Astrocyte of the cerebellum (primary cell): ENCODE measurements around the gene VSTM1.

Source experiments
- DNase-seq: peaks from one replicate; pipeline ENCODE4 v3.0.0-alpha.2; 2011; ENCODE audit warnings: low read depth
- H3K4me3 ChIP-seq: 2 replicates; pipeline ENCODE4 v1.5.1; 2011; ENCODE audit warnings: mild to moderate bottlenecking, low read depth, low read length, moderate library complexity
- in situ Hi-C: cut with HindIII; loops from 2 replicates; pipeline ENCODE4 v1.10.0; 2017; ENCODE audit warnings: low sequenced_read_pairs
- TF ChIP-seq, protein P1 (sequence below): IDR thresholded peaks from 2 replicates; pipeline ENCODE4 v1.5.1; 2012; ENCODE audit warnings: low read length, low read depth, moderate library complexity, mild to moderate bottlenecking; ENCODE audit errors: missing control alignments

The VSTM1 gene

DNA sequence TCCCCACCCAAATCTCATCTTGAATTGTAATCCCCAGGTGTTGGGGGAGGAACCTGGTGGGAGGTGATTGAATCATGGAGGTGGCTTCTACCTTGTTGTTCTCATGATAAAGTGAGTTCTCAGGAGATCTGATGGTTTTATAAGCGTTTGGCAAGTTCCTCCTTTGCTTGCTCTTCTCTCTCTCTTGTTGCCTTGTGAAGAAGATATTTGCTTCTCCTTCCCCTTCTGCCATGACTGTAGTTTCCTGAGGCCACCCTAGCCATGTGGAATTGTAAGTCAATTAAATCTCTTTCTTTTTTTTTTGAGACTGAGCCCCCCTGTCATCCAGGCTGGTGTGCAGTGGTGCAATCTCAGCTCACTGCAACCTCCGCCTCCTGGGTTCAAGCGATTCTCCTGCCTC, 34.4 kb downstream of the VSTM1 start:
- DNase-seq: no peak
- no peak overlapping the region for H3K4me3 ChIP-seq
- in situ Hi-C loops: loop anchor here (25.0 kb wide), 1 partner anchor 117 kb away; the partner anchor contains the start of gene CACNG7
- TF ChIP-seq, protein P1, sequence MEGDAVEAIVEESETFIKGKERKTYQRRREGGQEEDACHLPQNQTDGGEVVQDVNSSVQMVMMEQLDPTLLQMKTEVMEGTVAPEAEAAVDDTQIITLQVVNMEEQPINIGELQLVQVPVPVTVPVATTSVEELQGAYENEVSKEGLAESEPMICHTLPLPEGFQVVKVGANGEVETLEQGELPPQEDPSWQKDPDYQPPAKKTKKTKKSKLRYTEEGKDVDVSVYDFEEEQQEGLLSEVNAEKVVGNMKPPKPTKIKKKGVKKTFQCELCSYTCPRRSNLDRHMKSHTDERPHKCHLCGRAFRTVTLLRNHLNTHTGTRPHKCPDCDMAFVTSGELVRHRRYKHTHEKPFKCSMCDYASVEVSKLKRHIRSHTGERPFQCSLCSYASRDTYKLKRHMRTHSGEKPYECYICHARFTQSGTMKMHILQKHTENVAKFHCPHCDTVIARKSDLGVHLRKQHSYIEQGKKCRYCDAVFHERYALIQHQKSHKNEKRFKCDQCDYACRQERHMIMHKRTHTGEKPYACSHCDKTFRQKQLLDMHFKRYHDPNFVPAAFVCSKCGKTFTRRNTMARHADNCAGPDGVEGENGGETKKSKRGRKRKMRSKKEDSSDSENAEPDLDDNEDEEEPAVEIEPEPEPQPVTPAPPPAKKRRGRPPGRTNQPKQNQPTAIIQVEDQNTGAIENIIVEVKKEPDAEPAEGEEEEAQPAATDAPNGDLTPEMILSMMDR: no peak

DNA sequence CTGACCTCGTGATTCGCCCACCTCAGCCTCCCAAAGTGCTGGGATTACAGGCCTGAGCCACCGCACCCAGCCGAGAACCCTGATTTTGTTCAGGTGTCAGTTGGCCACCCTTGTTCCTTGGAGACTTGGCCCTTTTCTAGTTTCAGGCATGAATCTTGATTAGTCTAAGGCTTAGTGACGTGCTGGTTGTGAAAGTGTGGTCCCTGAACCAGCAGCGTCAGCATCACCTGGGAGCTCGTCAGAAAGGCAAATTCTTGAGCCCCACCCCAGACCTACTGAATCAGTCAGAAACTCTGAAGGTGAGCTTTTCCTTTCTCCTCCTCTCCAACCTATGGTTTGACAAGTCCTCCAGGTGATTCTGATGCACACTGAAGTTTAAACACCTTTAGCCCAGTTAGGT, 37.0 kb downstream of the VSTM1 start:
- H3K4me3 ChIP-seq: no peak overlapping the region
- in situ Hi-C loops: loop anchor here (25.0 kb wide), 1 partner anchor 114 kb away; the partner anchor contains the start of gene CACNG7
- TF ChIP-seq, protein P1: no peak
- no peak for DNase-seq

DNA sequence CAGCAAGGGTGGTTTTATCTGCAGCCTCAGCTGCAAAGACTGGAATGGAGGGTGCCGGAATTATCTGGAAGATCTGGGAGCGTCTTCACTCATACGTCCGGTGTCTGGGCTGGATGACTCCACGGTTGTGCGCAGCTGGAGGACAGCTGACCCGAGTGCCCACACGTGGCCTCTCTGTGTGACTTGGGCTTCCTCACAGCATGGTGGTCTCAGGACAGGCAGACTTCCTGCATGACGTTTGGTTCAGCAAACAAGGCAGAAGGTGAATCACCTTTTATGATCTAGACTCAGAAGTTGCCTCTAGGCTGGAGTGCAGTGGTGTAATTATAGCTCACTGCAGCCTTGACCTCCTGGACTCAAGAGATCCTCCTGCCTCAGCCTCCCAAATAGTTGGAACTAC, 39.0 kb downstream of the VSTM1 start:
- no peak for DNase-seq
- no peak overlapping the region for H3K4me3 ChIP-seq
- TF ChIP-seq, protein P1: no peak
- in situ Hi-C loops: loop anchor here (25.0 kb wide), 1 partner anchor 112 kb away; the partner anchor contains the start of gene CACNG7

DNA sequence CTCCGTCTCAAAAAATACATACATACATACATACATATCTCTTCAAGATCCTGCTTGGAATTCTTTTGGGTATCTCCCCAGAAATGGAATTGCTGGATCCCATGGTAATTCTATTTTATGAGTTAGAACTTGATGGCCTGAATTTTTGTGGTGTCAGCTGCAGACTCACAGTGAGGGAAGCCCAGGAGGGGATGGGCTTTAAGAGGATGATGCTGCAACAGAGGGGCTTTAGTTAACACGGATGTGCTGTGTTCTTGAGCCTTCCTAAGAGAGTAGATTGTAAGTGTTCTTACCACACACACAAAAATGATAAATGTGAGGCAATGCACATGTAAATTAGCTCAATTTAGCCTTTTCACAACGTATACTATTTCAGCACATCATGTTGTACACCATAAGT, 40.5 kb downstream of the VSTM1 start:
- no peak for DNase-seq
- TF ChIP-seq, protein P1: no peak
- in situ Hi-C loops: no loop called here
- H3K4me3 ChIP-seq: no peak overlapping the region

DNA sequence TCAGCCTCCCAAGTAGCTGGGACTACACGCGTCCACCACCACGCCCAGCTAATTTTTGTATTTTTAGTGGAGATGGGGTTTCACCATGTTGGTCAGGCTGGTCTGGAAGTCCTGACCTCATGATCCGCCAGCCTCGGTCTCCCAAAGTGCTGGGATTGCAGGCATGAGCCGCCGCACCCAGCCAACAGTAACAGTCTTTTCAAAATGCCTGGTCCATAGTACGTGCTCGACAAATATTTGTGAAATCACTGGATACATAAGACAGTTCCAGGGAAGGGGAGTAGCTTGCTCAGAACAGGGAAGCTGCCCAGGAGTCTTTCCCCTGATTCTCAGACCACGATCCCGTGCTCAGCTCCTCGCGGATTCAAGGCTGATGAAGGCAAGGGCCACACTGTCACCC, 41.8 kb downstream of the VSTM1 start:
- no peak overlapping the region for H3K4me3 ChIP-seq
- no peak for DNase-seq
- TF ChIP-seq, protein P1: no peak
- in situ Hi-C loops: no loop called here

DNA sequence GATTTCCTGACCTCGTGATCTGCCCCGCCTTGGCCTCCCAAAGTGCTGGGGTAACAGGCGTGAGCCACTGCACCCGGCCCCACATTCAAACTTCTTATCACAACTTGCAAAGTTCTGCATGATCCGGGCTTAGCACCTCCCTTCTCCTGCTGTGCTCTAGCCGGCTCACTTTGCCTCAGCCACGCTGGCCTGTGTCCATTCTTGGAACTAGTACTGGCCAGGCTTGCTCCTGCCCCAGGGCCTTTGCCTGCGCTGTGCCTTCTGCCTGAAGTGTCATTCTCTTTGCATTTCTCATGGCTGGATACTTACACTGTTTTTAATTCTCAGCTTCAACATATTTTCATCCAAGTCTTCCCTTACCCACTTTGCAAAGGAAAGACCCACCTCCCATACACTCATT, 42.3 kb downstream of the VSTM1 start:
- no peak overlapping the region for H3K4me3 ChIP-seq
- no peak for DNase-seq
- in situ Hi-C loops: no loop called here
- TF ChIP-seq, protein P1: no peak

DNA sequence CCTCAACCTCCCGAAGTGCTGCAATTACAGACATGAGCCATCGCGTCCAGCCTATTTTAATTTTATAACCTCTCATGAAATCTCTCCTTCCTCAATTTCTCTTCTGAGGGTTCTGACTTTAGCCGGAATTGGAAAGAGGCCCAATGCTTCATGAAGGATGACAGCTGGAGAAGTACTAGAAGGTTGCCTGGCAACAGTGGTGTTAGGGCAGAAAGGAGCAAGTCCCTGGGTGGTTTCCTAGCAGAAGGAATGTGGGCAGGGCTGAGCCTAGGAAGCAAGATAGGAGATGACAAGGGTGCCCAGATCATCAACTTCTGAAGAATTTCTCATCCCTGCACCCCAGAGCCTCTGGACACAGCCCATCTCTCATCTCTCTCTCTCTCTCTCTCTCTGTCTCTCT, 46.4 kb downstream of the VSTM1 start:
- TF ChIP-seq, protein P1: no peak
- in situ Hi-C loops: no loop called here
- no peak for DNase-seq
- no peak overlapping the region for H3K4me3 ChIP-seq
